IMR-90 (cell line): ENCODE measurements around the gene SCAMP4.
A peak's percentile ranks its signal among the peaks of the same experiment; 100 is the strongest.

ENCODE experiments used
- CEBPB ChIP-seq: IDR thresholded peaks from 2 replicates; pipeline ENCODE4 v1.6.1; 2012; ENCODE audit warnings: low read depth, low read length, improper control_type of control experiment
- CTCF ChIP-seq: conservative IDR thresholded peaks from 2 replicates; pipeline ENCODE4 v1.5.1; 2012; ENCODE audit warnings: mild to moderate bottlenecking, low read depth, low read length, improper control_type of control experiment
- POLR2A ChIP-seq: IDR thresholded peaks from 2 replicates; pipeline ENCODE4 v1.6.1; 2012; ENCODE audit warnings: mild to moderate bottlenecking, low read depth, low read length
- RAD21 ChIP-seq: IDR thresholded peaks from 2 replicates; pipeline ENCODE4 v1.6.1; 2012; ENCODE audit warnings: low read length, improper control_type of control experiment
- RFX5 ChIP-seq: IDR thresholded peaks from 2 replicates; pipeline ENCODE4 v1.8.0; 2012; ENCODE audit warnings: low read depth, mild to moderate bottlenecking, low read length, moderate library complexity
- SMC3 ChIP-seq: fragments of 150-350 bp; IDR thresholded peaks from 2 replicates; pipeline ENCODE4 v1.6.1; 2016; ENCODE audit warnings: low read depth, mild to moderate bottlenecking, antibody characterized with exemption, low read length, moderate library complexity

- no peak for TF ChIP-seq RFX5
- no peak for TF ChIP-seq CTCF
- no peak for TF ChIP-seq POLR2A
- TF ChIP-seq RAD21 = no peak
- 0 out of 2 replicates have a peak, but pooled peaks have one; percentile 8 for TF ChIP-seq CEBPB
- TF ChIP-seq SMC3 = no peak
These were observed 37.1 kb downstream of the SCAMP4 start for GRCh38 chr19:1942078-1942933.
